ENCODE measurements around the gene CCDC107. TPM values are rescaled to one million over a fixed set of nuclear protein-coding genes. Genes with fewer than 3 reads are reported as not detected.

The CCDC107 gene
- total and polyA plus RNA-seq, 2 of the 13 experiments (the other 11 are each of a cell fraction or from before 2014, with no cell fraction given) = 7.1 to 15.2 TPM

DNA sequence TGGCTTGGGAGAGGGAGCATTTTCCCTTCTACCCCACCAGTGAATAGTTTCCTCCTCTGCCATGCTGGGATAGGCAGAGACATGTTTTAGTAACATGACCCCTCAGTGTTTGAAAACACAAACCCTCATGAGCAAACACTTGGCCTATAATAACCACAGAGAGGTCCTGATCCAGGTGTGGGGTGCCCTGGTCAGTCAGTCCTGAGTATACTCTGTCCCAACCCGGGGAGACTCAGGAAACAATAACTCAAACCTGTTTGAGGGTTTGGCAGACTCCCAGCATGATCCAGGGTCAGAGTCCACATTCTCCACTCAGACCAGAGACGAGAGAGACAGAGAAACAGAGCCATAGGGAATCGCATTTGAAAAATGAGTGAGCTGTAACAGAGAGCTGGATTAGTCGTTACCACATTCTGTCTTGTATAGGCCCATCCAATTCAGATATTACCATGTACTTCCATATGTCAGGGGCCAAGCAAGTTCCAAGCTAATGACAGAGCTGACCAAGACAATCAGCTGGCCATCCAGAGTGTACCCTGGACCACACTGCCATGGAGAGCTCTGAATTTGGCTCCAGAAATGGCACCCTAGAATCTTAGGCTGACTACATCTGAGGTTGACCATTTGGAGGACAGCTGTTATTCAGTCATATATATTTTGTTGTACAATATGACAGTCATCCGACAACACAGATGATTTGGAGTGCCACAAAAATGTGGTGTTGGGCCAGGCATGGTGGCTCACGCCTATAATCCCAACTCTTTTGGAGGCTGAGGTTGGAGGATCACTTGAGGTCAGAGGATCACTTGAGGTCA is 11.4 kb downstream of the CCDC107 start (continued):
- TF ChIP-seq, protein P1, sequence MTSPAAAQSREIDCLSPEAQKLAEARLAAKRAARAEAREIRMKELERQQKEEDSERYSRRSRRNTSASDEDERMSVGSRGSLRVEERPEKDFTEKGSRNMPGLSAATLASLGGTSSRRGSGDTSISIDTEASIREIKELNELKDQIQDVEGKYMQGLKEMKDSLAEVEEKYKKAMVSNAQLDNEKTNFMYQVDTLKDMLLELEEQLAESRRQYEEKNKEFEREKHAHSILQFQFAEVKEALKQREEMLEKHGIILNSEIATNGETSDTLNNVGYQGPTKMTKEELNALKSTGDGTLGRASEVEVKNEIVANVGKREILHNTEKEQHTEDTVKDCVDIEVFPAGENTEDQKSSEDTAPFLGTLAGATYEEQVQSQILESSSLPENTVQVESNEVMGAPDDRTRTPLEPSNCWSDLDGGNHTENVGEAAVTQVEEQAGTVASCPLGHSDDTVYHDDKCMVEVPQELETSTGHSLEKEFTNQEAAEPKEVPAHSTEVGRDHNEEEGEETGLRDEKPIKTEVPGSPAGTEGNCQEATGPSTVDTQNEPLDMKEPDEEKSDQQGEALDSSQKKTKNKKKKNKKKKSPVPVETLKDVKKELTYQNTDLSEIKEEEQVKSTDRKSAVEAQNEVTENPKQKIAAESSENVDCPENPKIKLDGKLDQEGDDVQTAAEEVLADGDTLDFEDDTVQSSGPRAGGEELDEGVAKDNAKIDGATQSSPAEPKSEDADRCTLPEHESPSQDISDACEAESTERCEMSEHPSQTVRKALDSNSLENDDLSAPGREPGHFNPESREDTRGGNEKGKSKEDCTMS (CRISPR knock-in tag; conservative IDR thresholded peaks at IDR 0.05) = no peak
- TF ChIP-seq AGO2 (optimal IDR thresholded peaks at IDR 0.05; ENCODE audit: low read depth, low read length) (no peak), SRSF9 (IDR thresholded peaks at IDR 0.05; ENCODE audit: borderline replicate concordance, insufficient read depth, low read depth, low read length, poor library complexity, severe bottlenecking) (no peak), ZFP82 (CRISPR knock-in tag; IDR thresholded peaks at IDR 0.05; ENCODE audit: borderline replicate concordance) (no peak), SRSF1 (optimal IDR thresholded peaks at IDR 0.05; ENCODE audit: low read depth, low read length) (no peak), FOXK1 (CRISPR knock-in tag; IDR thresholded peaks at IDR 0.05; ENCODE audit: borderline replicate concordance, low read depth) (no peak; the same call in 1 of the 2 replicates), ZNF225 (CRISPR knock-in tag; IDR thresholded peaks at IDR 0.05) (no peak), JUN (CRISPR knock-in tag; IDR thresholded peaks at IDR 0.05) (no peak), NFYC (CRISPR knock-in tag; IDR thresholded peaks at IDR 0.05) (no peak)
- TF ChIP-seq, protein P2, sequence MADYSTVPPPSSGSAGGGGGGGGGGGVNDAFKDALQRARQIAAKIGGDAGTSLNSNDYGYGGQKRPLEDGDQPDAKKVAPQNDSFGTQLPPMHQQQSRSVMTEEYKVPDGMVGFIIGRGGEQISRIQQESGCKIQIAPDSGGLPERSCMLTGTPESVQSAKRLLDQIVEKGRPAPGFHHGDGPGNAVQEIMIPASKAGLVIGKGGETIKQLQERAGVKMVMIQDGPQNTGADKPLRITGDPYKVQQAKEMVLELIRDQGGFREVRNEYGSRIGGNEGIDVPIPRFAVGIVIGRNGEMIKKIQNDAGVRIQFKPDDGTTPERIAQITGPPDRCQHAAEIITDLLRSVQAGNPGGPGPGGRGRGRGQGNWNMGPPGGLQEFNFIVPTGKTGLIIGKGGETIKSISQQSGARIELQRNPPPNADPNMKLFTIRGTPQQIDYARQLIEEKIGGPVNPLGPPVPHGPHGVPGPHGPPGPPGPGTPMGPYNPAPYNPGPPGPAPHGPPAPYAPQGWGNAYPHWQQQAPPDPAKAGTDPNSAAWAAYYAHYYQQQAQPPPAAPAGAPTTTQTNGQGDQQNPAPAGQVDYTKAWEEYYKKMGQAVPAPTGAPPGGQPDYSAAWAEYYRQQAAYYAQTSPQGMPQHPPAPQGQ (CRISPR knock-in tag; IDR thresholded peaks at IDR 0.05; ENCODE audit: borderline replicate concordance) = no peak
- TF ChIP-seq, protein P3, sequence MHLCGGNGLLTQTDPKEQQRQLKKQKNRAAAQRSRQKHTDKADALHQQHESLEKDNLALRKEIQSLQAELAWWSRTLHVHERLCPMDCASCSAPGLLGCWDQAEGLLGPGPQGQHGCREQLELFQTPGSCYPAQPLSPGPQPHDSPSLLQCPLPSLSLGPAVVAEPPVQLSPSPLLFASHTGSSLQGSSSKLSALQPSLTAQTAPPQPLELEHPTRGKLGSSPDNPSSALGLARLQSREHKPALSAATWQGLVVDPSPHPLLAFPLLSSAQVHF (CRISPR knock-in tag; IDR thresholded peaks at IDR 0.05) = no peak
- TF ChIP-seq, protein P4, sequence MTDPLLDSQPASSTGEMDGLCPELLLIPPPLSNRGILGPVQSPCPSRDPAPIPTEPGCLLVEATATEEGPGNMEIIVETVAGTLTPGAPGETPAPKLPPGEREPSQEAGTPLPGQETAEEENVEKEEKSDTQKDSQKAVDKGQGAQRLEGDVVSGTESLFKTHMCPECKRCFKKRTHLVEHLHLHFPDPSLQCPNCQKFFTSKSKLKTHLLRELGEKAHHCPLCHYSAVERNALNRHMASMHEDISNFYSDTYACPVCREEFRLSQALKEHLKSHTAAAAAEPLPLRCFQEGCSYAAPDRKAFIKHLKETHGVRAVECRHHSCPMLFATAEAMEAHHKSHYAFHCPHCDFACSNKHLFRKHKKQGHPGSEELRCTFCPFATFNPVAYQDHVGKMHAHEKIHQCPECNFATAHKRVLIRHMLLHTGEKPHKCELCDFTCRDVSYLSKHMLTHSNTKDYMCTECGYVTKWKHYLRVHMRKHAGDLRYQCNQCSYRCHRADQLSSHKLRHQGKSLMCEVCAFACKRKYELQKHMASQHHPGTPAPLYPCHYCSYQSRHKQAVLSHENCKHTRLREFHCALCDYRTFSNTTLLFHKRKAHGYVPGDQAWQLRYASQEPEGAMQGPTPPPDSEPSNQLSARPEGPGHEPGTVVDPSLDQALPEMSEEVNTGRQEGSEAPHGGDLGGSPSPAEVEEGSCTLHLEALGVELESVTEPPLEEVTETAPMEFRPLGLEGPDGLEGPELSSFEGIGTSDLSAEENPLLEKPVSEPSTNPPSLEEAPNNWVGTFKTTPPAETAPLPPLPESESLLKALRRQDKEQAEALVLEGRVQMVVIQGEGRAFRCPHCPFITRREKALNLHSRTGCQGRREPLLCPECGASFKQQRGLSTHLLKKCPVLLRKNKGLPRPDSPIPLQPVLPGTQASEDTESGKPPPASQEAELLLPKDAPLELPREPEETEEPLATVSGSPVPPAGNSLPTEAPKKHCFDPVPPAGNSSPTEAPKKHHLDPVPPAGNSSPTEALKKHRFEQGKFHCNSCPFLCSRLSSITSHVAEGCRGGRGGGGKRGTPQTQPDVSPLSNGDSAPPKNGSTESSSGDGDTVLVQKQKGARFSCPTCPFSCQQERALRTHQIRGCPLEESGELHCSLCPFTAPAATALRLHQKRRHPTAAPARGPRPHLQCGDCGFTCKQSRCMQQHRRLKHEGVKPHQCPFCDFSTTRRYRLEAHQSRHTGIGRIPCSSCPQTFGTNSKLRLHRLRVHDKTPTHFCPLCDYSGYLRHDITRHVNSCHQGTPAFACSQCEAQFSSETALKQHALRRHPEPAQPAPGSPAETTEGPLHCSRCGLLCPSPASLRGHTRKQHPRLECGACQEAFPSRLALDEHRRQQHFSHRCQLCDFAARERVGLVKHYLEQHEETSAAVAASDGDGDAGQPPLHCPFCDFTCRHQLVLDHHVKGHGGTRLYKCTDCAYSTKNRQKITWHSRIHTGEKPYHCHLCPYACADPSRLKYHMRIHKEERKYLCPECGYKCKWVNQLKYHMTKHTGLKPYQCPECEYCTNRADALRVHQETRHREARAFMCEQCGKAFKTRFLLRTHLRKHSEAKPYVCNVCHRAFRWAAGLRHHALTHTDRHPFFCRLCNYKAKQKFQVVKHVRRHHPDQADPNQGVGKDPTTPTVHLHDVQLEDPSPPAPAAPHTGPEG (CRISPR knock-in tag; IDR thresholded peaks at IDR 0.05) = no peak
- TF ChIP-seq, protein P5, sequence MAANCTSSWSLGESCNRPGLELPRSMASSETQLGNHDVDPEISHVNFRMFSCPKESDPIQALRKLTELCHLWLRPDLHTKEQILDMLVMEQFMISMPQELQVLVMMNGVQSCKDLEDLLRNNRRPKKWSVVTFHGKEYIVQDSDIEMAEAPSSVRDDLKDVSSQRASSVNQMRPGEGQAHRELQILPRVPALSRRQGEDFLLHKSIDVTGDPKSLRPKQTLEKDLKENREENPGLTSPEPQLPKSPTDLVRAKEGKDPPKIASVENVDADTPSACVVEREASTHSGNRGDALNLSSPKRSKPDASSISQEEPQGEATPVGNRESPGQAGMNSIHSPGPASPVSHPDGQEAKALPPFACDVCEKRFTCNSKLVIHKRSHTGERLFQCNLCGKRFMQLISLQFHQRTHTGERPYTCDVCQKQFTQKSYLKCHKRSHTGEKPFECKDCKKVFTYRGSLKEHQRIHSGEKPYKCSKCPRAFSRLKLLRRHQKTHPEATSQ (CRISPR knock-in tag; IDR thresholded peaks at IDR 0.05; ENCODE audit: borderline replicate concordance) = no peak
